Activated CD8-positive, alpha-beta memory T cell treated with anti-CD3 and anti-CD28 coated beads, Interleukin-2, amount 10 ng/mL, durations not matched to agents 7 days and 5 days (primary cell): Measurements from ENCODE around the gene YWHAE. TPM values are rescaled to one million over a fixed set of nuclear protein-coding genes. Genes with fewer than 3 reads are reported as not detected.

ENCODE experiments used
- ATAC-seq: fragments of 150-1000 bp; cut with Tn5 transposase; one replicate; pipeline ENCODE4 v1.10.0; 2021; ENCODE audit warnings: moderate library complexity
- CTCF ChIA-PET: fragments of 350-600 bp; sonication (Branson Sonifier 250); formaldehyde crosslinking; loops from one replicate; lab custom pipeline; 2021; ENCODE audit warnings: antibody characterized with exemption; lab: Charles Lee
- DNase-seq: peaks from one replicate; pipeline ENCODE4 v3.0.0-alpha.2; 2020
- H3K27ac Mint-ChIP-seq: one replicate; pipeline ENCODE4 v1.8.0; 2021; ENCODE audit warnings: mild to moderate bottlenecking, mixed read lengths
- H3K27me3 Mint-ChIP-seq: one replicate; pipeline ENCODE4 v1.8.0; 2021; ENCODE audit warnings: mixed read lengths
- H3K36me3 Mint-ChIP-seq: one replicate; pipeline ENCODE4 v1.8.0; 2021; ENCODE audit warnings: mild to moderate bottlenecking, mixed read lengths
- H3K4me1 Mint-ChIP-seq: one replicate; pipeline ENCODE4 v1.8.0; 2021; ENCODE audit warnings: mixed read lengths
- H3K4me3 Mint-ChIP-seq: one replicate; pipeline ENCODE4 v1.8.0; 2021; ENCODE audit warnings: mild to moderate bottlenecking, moderate library complexity, mixed read lengths
- H3K9me3 Mint-ChIP-seq: one replicate; pipeline ENCODE4 v1.8.0; 2022; ENCODE audit warnings: low read depth, mixed read lengths
- total RNA-seq, 2 experiments: library from RNA; stranded (reverse); gene quantifications; one replicate each; pipeline ENCODE4 v1.2.3, GENCODE V29; 2021

The YWHAE gene
- total RNA-seq, 2 experiments from 2014 or later, result 341 to 452 TPM

GRCh38 chr17:1304522-1304921 is 95.5 kb downstream of the YWHAE start:
- Mint-ChIP-seq H3K9me3 (no peaks in the 10 kb centered on the region), H3K36me3 (no peaks in the 10 kb centered on the region), H3K27ac (no peak overlapping the region), H3K4me3 (no peak overlapping the region), H3K27me3 (peaks cover 16% of the 10 kb centered on the region), H3K4me1 (no peaks in the 10 kb centered on the region)
- no peak for DNase-seq
- no peak for ATAC-seq
- CTCF ChIA-PET, result interaction anchor here (1.9 kb wide), 1 partner anchor 28 kb away, joined by 7 read pairs; no protein-coding TSS in a partner anchor

GRCh38 chr17:1302761-1303160 is 97.3 kb downstream of the YWHAE start:
- CTCF ChIA-PET, result no interaction called here
- H3K9me3 Mint-ChIP-seq, result no peaks in the 10 kb centered on the region
- H3K4me3 Mint-ChIP-seq, result no peak overlapping the region
- no peak overlapping the region for H3K27ac Mint-ChIP-seq
- peaks cover 21% of the 10 kb centered on the region for H3K27me3 Mint-ChIP-seq
- DNase-seq (no peak), ATAC-seq (no peak)
- H3K36me3 Mint-ChIP-seq, result no peaks in the 10 kb centered on the region
- H3K4me1 Mint-ChIP-seq, result peaks cover 13% of the 10 kb centered on the region

GRCh38 chr17:1301546-1301945 is 98.5 kb downstream of the YWHAE start:
- Mint-ChIP-seq H3K4me3 (no peak overlapping the region), H3K9me3 (no peaks in the 10 kb centered on the region), H3K36me3 (no peaks in the 10 kb centered on the region), H3K27me3 (peaks cover 20% of the 10 kb centered on the region), H3K4me1 (peaks cover 17% of the 10 kb centered on the region), H3K27ac (no peak overlapping the region)
- CTCF ChIA-PET, result no interaction called here
- ATAC-seq, result no peak
- DNase-seq, result no peak

GRCh38 chr17:1300371-1300905 is 99.6 kb downstream of the YWHAE start:
- H3K4me3 Mint-ChIP-seq, result no peak overlapping the region
- H3K27ac Mint-ChIP-seq, result no peak overlapping the region
- H3K9me3 Mint-ChIP-seq, result no peaks in the 10 kb centered on the region
- CTCF ChIA-PET, result no interaction called here
- ATAC-seq (no peak), DNase-seq (no peak)
- no peaks in the 10 kb centered on the region for H3K36me3 Mint-ChIP-seq
- H3K27me3 Mint-ChIP-seq, result peaks cover 18% of the 10 kb centered on the region
- peaks cover 22% of the 10 kb centered on the region for H3K4me1 Mint-ChIP-seq

DNA sequence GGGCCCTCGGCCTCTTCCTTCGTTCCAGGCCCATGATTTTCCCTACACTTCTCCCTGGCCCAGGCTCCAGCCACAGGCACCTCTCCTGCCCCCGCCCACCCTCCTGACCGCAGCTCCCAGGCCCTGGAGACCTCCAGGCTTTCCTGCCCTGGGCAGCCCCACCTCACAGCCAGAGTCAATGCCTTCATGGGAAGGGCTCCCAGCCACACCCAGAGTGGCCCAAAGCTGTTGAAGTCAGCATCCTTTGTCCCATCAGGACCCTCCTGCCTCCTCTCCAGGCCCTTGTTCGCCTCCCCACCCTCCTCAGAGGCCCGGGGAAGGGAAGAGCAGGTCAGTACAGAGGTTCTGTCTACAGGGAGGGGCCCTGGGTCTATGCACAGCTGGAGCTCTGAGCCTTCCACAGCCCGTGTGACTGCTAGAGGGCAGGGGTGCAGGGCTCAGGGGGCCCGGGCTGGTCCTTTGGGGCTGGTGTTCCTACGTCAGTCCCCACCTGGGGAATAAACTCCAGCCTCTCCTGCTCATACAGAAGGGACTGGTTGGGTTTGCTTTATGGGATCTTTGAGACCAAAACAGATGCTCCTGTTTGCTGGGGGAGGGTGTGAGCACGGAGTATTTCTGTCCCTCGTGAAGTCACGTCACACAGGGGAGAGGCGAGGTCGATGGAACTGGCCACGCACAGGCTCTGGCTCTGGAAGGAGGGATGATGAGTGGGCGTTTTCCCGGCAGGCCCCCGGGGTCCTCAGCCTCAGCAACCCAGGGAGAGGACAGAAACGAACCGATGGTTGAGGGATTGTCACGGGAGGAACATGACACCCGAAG is 100.3 kb downstream of the YWHAE start:
- H3K36me3 Mint-ChIP-seq, result no peaks in the 10 kb centered on the region
- H3K4me1 Mint-ChIP-seq, result peaks cover 29% of the 10 kb centered on the region
- H3K27ac Mint-ChIP-seq, result no peak overlapping the region
- no peaks in the 10 kb centered on the region for H3K9me3 Mint-ChIP-seq
- H3K27me3 Mint-ChIP-seq, result peaks cover 18% of the 10 kb centered on the region
- DNase-seq, result no peak
- H3K4me3 Mint-ChIP-seq, result no peak overlapping the region
- CTCF ChIA-PET, result interaction anchor here (1.7 kb wide), 1 partner anchor 32 kb away, joined by 9 read pairs; no protein-coding TSS in a partner anchor
- no peak for ATAC-seq

GRCh38 chr17:1298606-1299005 is 101.4 kb downstream of the YWHAE start:
- no peaks in the 10 kb centered on the region for H3K9me3 Mint-ChIP-seq
- peaks cover 40% of the 10 kb centered on the region for H3K4me1 Mint-ChIP-seq
- peak; percentile 20 for ATAC-seq
- CTCF ChIA-PET, result interaction anchor here (1.2 to 1.7 kb wide), 2 partner anchors 34 to 176 kb away, joined by 4 to 9 read pairs; no protein-coding TSS in a partner anchor
- H3K27me3 Mint-ChIP-seq, result peaks cover 18% of the 10 kb centered on the region
- peak; percentile 47 for DNase-seq
- no peak overlapping the region for H3K27ac Mint-ChIP-seq
- peaks cover 2% of the 10 kb centered on the region for H3K36me3 Mint-ChIP-seq
- H3K4me3 Mint-ChIP-seq, result no peak overlapping the region

Other genes with a start within 250 kb of the YWHAE start
- 100 to 1,000 TPM in 1 of 2 experiments, 10 to 100 TPM in 1; 83.2 to 145 TPM for gene ABR, start 220.2 kb downstream of the YWHAE start, total RNA-seq
- gene BHLHA9, start 129.8 kb downstream of the YWHAE start, total RNA-seq, result not detected
- gene TRARG1, start 120.6 kb downstream of the YWHAE start, total RNA-seq, result under 1 TPM; 0.12 to 0.35 TPM
- gene CRK, start 56.0 kb upstream of the YWHAE start, total RNA-seq, result 10 to 100 TPM; 18.3 to 20.7 TPM
- 10 to 100 TPM; 50.6 to 58.4 TPM for gene MYO1C, start 92.5 kb upstream of the YWHAE start, total RNA-seq
- 10 to 100 TPM; 40.6 to 43.4 TPM for gene INPP5K, start 116.4 kb upstream of the YWHAE start, total RNA-seq
- 10 to 100 TPM; 42.1 to 69.1 TPM for gene PITPNA, start 162.6 kb upstream of the YWHAE start, total RNA-seq
- 1 to 10 TPM in 1 of 2 experiments, under 1 TPM in 1; 0.55 to 1.3 TPM for gene SLC43A2, start 228.6 kb upstream of the YWHAE start, total RNA-seq
- 1 to 10 TPM in 1 of 2 experiments, under 1 TPM in 1; 0.70 to 2.0 TPM for gene SCARF1, start 245.5 kb upstream of the YWHAE start, total RNA-seq
- gene RILP, start 249.6 kb upstream of the YWHAE start, total RNA-seq, result 1 to 10 TPM; 4.8 to 6.9 TPM